Fibroblast of skin of abdomen (primary cell): ENCODE data around the gene ZRANB3.
"Not testable (repeated sequence)": the region's sequence is repeated elsewhere in the genome, so short reads cannot be mapped to it uniquely, and the experiment has no call there.

ENCODE experiments used
- DNase-seq: peaks from one replicate; pipeline ENCODE4 v3.0.0-alpha.2; 2013

Gene ZRANB3

GRCh38 chr2:135121016-135121657, 409.9 kb downstream of the ZRANB3 start:
- DNase-seq = no peak

- no peak for DNase-seq
Observed at GRCh38 chr2:135119582-135119981, 411.4 kb downstream of the ZRANB3 start.

- no peak for DNase-seq
Observed at GRCh38 chr2:135113322-135113721, 417.7 kb downstream of the ZRANB3 start.

GRCh38 chr2:135105513-135106316, 425.3 kb downstream of the ZRANB3 start:
- DNase-seq = not testable (repeated sequence)

- no peak for DNase-seq
Observed at GRCh38 chr2:135103843-135104242, 427.2 kb downstream of the ZRANB3 start.

- DNase-seq = no peak
Observed at GRCh38 chr2:135099802-135100483, 431.1 kb downstream of the ZRANB3 start.

- DNase-seq = no peak
Observed at GRCh38 chr2:135097532-135098231, 433.3 kb downstream of the ZRANB3 start.

GRCh38 chr2:135096665-135097446, 434.2 kb downstream of the ZRANB3 start:
- DNase-seq = no peak

GRCh38 chr2:135095591-135095990, 435.4 kb downstream of the ZRANB3 start:
- no peak for DNase-seq

GRCh38 chr2:135094508-135094907, 436.5 kb downstream of the ZRANB3 start:
- DNase-seq = no peak

GRCh38 chr2:135093670-135094330, 437.2 kb downstream of the ZRANB3 start:
- DNase-seq = no peak

- no peak for DNase-seq
Observed at GRCh38 chr2:135093193-135093592, 437.8 kb downstream of the ZRANB3 start.

GRCh38 chr2:135091681-135092080, 439.3 kb downstream of the ZRANB3 start:
- DNase-seq = no peak

GRCh38 chr2:135089597-135089996, 441.4 kb downstream of the ZRANB3 start:
- DNase-seq = not testable (repeated sequence)
